ENCODE data around the gene MRPL43.

Gene MRPL43

DNA sequence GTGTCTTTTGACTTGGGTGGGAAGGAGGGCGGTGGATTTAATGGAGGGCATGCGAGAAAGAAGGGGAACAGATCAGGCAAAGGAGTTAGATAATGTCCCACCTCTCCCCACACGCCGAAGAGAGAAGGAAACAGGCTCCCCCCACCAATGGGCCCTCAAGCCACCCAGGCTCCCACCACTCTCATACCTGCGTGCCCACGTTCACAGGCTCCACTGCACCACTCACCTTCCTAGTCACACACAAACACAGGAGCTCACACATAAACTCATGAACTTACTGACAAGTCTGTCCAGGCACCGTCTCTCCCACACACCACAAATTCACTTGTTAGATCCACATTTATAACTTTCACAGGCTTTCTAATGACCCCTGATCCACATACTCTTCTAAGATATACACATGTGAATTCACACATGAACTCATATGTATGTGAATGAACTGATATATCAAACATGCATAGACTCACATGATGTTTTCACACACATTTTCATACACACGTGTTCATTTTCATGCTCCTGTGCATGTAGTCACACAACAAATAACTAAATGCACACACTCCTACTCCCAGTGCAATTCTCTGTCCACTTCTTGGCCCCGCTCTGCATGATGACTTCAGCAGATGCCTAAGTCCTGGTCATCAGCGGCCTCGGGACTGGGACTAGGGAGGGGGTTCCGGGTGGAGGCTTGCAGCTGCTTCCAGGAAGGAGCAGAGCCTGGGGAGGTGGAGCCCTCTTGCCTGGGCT lies 13.8 kb upstream of the MRPL43 start:
- DNase-seq, result no peak

DNA sequence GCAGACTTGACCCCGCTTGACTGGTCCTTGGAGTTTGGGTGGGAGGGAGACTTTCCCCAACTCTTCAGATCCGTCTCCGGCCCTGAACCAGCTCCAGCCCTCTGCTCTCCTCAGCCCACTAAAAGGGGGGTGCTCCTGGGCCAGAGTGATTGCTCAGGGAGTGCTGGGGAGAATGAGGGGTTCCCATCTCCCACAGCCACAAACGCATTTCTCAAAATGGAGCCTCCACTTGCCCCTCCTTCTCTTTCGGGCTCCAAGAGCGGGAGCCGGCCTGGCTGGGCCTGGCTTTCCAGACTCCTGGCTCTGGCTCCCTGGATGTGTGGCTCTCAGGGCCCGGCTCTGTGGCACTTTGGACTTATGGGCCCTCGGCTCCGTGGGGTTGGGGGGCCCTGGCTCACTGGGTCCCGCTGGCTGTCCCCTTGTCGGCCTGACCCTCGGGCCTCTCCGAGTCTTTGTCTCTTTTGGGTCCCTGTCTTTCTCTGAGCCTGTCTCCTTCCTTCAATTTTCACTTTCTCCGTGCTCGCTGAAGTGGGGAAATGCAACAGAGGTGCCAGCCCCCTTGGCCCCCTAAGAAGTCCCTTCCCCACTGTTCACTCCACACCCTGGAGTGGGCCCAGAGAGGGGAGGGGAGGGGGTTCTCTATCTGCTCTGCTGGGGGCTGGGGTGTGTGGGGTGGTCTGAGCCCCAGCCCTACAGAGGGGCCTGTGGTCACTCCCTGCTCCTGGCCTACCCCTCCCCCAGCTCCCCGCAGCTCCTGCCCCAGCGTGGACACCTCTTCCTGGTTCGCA lies 13.0 kb upstream of the MRPL43 start:
- no peak for DNase-seq

DNA sequence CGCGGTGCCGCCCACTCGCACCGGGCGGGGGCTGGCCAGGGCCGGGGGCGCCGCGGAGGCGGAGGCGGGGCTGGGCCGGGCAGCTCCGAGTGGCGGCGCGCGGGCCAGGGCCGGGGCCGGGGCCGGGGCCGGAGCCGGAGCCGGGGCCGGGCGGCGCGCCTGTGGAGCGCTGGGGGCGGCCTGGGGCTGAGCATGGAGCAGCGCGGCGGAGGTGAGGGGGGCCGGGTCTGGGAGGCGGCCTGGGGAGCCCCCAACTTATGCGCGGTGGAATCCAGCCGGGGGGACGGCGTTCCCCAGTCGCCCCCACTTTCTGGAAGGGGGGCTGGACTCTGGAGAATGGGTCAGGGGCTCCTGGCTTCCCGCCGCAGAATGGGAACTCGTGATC lies 12.4 kb upstream of the MRPL43 start, which contains the start of gene LZTS2:
LZTS2 (plus strand) TSS at position 67 of the 385 bp plus-strand sequence. CDS start 2,731 bp downstream, outside the sequence.
- no peak for DNase-seq

DNA sequence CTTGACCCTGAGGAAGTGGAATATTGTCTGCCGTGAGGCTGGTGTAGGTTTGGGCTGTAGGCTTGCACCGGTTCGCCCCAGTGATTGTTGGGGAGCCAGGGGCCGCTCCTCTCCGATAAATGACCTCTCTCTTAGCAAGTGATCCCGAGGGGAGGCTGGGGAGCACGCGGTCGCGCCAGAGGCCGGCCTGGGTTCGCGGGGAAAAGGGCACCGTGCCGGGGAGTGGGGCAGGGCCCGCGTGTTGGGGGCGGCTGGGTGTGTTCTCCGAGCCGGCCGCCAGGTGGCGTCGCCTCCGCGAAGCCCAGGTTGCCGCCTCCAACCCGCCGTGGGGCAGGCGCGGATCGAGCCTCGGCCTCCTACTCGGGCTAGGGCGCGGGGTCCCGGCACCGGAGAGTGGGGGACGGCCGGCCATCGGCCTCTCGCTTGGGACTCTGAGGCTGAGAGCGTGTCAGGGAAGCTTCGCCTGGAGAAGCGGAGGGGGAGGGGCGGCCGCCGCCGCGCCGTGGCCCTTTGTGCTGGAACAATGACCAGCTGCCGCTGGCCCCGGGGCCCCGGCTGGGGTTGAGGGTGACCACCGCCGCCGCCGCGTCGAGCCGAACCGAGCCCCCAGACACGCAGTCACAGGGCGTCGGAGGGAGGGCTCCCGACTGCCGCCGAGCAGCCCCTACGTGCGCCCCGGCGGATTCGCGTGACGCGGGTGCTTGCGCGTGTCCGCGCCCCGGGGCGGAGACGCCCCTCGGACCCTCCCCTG lies 11.9 kb upstream of the MRPL43 start:
- DNase-seq, result peak; percentile 78

DNA sequence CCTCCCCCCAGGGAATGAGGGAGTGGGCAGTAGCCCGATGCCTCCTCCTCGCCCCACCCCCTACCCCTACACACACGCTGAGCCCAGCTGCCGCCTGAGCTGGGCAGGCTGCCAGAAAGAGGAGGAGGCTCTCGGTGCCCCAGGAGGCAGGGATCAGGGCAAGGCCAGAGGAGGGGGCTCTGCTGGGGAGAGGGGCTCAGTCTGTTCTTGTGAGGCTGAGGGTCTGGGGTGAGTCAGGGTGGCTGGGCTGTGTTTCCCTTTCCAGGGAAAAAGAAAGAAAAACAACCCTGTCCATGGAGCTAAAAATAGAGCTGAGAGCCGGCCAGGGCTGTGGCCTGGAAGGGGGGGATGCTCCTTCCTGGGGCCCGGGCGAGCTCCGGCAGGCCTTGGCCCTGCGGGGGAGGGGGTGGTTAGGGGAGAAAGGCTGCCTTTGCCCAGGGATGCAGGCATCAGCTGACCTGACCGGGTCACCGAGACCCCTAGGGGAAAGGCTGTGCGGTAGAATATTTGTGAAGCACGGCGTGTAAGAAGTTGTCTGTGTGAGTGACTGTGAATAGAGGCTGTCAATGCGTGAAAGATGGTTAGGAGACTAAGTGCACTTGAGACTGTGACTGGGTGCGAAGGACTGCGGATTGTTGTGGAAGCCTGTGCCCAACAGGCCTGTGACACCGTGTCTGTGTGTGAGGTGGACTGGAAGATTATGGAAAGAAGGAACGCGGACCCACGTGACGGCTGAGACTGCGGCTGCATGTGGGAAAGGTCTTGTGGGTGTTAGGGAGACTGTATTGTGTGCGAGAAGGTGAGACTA lies 11.1 kb upstream of the MRPL43 start:
- DNase-seq, result peak; percentile 61

DNA sequence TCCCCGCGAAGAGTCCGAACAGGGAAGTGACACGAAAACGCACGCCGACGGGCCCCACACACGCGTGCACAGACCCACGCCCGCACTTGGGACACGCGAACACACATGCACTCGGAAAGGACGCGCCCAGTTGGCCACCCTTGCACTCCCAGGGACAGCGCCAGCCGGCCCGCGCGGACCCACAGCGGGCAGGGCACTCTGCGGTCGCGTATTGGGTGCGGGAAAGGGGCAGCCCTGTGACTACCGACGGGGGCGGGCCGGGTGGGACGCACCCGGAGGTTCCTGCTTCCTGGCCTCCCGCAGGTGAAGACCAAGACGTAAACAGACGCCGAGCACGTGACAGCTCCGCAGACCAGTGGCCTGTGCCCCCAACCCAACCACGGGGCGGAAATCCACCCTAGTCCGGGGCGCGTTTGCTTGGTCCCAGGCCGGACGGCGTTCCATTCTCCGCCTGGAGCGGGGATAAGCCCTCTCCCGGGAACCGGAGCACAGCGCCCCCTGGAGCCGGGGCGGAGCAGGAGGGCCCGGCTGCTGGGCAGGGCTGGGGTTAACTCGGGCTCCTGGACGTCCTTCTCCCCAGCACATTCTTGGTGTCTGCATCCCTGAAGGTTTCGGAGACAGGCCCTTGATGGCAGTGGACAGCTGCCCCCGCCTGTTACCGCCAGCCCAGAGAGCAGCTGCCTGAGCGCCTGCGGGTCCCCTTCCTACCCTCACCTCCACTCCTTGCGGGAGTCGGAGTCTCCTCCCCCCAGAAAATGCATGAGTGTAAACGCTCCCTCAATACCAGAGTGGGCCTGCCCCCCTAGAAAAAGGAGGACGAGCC lies 10.3 kb upstream of the MRPL43 start:
- peak; percentile 71 for DNase-seq

DNA sequence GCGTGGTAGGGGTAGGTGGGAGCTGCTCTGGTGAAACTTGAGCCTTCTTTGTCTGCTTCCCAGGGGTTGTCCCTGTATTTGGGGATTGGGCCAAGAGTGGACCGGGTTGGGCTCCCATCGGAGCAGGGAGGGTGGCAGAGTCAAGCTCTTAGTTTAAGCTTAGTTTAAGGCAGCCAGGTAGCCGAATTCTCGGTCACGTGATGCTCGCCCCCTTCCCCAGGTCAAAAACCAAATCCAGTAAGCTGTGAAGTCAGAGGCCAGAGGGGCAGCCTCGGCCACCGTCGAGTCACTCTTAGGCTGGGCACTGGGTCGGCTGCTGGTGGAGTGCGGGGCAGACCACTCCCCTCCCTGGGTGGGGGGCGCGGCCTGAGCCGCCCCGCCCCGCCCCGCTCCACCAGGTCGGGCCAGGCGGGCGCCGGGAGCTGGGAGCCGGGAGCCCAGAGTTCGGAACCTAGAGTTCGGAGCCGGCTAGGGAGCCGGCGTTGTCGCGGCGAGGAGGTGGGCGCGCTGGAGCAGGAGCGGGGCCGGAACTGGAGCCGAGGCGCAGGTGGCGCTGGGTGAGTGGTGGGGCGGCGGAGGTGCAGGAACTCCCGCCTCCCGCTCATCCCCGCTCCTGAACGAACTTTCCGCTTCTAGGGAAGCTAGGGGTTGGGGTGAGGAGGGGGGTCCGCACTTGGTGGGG lies 9.5 kb upstream of the MRPL43 start:
- DNase-seq, result peak; percentile 34

DNA sequence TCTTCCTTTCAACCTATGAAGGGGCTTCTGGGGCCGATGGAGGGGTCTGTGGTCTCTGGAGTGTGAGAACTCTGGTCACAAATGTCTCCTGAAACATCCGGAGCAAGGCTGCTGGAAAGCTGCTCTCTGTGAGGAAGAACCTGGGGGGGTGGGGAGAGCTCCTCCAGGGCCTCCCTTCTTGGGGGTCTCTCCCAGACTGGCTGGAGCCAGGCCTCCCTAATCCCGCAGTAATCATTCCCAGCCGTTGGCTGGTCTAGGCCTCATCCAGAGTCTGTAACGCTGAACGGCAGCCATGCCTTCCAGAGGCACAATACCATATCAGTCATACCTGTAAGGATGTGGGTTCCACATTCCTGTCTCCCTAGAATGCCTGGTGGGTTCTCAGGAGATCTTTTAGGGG lies 7.9 kb upstream of the MRPL43 start:
- DNase-seq, result no peak

DNA sequence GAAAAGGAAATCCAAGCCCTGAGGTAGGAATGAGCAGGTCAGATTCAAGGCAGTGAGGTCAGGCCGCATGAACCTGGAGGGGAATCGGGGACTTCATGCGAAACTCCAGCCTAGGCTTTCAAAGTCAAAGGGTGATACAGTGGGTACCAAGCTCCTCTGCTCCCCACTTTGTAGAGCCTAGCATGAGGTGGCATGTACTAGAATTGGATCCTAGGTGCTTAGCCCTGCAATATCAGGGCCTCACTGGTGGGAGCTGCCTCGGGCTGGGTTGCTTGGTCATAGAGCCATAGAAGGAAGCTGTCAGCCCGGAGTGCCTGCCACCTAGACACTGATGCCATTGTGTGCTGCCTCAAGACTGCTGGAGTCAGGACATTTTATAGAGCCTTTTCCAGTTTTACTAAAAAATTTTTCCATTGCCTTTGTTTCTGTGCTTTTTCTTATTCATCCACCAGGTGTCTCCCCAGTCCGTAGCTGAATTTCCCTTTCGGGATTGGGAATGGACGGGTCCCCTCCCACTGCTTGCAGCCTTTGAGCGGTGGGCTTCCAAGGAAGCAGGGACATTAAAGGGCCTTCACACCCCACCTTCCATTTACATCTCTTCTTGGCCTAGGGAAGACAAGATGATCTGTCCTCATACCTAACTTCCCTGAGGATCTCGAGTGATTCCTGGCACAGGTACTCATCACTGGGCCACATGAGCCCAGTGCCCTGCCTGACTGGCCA lies 6.8 kb upstream of the MRPL43 start:
- no peak for DNase-seq

DNA sequence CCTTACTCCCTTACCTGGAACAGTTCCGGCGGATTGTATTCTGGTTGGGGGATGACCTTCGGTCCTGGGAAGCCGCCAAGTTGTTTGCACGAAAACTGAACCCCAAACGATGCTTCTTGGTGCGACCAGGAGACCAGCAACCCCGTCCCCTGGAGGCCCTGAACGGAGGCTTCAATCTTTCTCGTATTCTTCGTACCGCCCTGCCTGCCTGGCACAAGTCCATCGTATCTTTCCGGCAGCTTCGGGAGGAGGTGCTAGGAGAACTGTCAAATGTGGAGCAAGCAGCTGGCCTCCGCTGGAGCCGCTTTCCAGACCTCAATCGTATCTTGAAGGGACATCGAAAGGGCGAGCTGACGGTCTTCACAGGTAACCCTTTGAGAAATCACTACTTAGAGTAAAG lies 1.8 kb upstream of the MRPL43 start:
- no peak for DNase-seq

DNA sequence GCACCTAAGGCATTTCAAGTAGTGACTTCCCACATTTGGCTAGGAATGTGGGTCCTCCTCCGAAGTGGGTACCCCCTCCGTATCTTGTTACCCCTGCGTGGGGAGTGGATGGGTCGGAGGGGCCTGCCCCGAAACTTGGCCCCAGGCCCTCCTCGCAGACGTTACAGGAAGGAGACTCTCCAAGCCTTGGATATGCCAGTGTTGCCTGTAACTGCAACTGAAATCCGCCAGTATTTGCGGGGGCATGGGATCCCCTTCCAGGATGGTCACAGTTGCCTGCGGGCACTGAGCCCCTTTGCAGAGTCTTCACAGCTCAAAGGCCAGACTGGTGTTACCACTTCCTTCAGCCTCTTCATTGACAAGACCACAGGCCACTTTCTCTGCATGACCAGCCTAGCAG lies 869 bp upstream of the MRPL43 start:
- DNase-seq, result no peak

DNA sequence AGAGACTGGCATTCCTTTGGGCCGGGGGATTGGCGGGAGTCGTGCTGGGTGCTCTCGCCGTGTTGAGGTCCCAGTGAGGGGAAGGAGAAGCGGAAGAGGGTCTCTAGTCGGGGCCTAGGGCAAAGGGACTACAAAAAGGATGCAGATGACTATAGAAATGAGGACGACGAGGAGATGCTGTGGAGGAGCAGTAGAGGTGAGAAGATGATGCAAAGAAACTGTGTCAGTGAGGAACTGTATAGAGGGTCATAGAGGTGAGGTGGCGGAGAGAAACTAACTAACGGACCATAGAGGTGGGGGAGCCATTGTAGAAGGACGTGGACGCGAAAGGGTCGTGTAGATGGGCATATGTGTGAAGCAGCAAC lies 370 bp upstream of the MRPL43 start:
- DNase-seq, result no peak

DNA sequence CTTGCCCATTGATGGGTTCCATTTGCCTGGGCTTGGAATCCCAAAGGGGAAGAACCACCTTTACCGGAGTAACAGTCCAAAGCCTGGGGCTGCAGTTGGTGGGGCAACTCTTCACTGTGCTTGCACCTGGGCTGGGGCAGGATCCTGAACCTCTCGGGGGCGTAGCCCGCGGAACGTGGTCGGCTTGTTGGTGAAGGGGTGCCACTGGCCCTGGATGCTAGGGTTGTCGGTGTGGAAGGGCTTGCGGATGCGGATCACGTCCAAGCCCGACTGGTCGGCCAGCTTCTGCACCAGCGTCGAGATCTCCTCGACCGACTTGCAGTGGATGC lies 710 bp downstream of the MRPL43 start:
- DNase-seq, result no peak

DNA sequence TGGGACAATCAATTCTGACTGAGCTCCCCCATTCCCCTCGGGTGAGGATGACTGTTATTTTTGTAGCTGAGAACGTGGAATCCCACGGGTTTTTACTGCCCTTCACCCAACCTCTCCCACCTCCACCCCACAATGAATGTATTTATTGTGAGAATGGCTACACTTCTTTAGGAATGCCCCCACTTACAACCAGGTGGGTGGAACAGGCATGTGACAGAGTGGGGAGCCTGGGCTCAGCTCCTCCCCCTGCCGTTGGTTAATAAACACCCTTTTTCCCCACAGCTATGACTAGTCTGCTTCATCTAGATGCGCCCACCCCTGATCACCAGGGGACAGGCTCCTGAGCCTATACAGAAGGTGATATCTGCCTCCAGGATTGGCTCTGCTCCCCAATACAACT lies 2.0 kb downstream of the MRPL43 start:
- DNase-seq, result no peak

DNA sequence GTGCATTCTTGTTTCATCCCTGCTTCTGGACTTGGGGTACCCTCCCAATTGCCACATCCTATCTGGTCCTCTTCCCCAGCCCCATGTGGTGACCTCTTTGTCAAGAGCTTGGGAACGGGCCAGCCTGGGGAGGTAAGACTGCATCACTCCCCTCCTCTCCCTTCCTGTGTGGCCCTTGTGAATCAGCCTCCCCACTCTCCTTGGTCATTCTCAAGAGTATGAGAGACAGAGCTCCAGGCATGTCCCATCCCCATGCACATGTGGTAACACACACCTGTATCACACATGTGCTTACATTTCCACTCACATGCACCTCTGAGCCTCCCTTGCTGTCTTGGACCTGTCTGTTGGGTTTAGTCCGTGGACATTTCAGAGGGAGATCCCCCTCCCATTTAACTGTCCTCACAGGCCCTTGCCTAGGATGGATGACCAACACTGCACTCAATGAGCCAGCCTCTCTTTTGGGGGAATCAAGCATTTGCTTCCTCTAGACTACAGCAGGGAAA lies 2.6 kb downstream of the MRPL43 start:
- DNase-seq, result no peak

DNA sequence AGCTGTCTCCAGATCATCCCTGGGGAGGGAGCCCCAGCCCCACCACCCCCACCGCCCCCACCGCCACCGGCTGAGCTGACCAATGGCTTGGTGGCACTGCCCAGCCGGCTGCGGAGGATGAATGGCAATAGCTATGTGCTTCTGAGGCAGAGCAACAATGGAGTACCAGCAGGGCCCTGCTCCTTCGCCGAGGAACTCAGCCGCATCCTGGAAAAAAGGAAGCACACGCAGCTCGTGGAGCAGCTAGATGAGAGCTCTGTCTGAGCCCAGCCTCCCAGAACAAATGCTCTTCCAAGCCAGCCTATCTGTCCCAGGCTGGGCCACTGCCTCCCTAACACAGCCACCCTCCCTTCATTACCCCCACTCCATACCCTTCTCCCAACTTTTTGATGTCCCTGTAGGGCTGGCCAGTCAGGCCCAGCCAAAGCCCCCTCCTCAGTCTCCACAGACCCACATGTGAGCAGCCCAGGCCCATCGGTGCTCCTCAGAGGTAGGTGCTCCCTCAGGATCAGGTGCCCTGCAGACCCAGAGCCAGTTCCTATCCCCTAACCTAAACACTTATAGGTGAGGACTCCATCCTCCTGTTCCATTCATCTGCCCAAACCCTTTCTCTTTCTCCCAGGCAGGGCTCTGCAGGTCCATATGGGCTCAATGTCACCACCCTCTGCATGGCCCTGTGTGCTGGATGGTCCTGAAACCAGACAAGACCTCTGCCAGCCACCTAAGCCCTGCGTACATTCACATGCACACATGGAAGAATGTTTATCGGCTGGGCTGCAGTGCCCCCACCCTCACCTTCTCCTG lies 3.2 kb downstream of the MRPL43 start:
- DNase-seq, result no peak

DNA sequence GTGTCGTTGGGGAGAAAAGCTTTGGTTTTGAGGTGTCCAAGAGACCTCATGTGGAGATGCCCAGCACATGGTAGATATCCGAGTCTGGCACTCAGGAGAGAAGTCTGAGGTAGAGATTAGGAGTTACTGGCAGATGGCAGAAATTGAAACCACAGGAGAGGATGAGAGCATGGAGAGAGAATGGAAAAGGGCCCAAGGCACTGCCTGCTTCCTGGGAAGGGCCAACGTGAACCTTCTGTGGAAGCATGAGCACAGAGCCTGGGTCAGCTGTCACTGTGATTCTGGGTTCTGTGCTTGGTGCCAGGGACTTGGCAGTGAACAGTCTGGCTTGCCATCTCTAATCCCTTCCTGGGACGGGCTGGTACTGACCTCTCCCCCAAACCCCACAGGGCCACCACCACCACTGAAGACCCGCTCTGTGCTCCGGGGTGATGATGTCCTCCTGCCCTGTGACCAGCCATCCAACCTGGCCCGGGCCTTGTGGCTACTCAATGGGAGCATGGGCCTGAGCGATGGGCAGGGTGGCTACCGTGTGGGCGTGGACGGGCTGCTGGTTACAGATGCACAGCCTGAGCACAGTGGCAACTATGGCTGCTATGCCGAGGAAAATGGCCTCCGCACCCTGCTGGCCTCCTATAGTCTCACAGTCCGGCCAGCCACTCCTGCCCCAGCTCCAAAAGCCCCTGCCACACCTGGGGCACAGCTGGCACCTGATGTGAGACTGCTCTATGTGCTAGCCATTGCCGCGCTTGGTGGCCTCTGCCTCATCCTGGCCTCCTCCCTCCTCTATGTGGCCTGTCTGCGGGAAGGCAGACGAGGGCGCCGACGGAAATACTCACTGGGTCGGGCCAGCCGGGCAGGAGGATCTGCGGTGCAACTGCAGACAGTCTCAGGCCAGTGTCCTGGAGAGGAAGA lies 4.1 kb downstream of the MRPL43 start:
- no peak for DNase-seq

DNA sequence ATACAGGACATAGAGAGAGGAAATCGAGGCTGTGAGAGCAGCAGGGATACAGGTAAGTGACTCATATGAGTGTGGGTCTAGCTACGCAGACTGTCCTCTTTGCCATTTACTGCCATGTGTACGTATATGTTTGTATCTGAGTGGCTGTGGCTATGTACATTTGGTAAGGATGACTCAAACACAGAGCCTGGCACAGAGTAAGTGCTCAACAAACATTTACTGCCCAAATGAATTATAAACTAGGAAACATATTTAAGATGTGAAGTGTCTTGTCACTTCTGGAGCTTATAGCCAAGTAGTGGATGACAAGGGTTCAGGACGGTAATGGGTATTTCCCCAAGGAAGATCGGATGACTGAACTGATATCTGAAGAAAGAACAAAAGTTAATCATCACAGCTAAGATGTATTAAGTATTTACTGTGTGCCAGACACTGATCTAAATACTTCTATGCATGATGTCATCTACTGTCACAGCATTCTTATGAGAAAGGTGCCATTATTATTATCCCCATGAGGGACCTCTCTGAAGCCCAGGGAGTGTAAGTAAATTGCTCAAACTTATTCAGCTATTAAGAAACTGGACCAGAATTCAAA lies 6.0 kb downstream of the MRPL43 start:
- no peak for DNase-seq
